Smooth muscle cell of the brain vasculature (primary cell): ENCODE data around the gene BHLHA15.

Experiments used
- DNase-seq: peaks from one replicate; pipeline ENCODE4 v3.0.0-alpha.2; 2012; ENCODE audit warnings: low read depth, low spot score

The BHLHA15 gene

GRCh38 chr7:98211221-98211675 is at the start of gene BHLHA15:
Gene BHLHA15 (plus strand): TSS chr7:98211439. CDS start chr7:98212310, 871 bp downstream.
- DNase-seq: no peak

- DNase-seq: no peak
Measured at GRCh38 chr7:98162758-98163157, 48.5 kb upstream of the BHLHA15 start.

- no peak for DNase-seq
Measured at GRCh38 chr7:98163269-98163668, 48.0 kb upstream of the BHLHA15 start.

DNA sequence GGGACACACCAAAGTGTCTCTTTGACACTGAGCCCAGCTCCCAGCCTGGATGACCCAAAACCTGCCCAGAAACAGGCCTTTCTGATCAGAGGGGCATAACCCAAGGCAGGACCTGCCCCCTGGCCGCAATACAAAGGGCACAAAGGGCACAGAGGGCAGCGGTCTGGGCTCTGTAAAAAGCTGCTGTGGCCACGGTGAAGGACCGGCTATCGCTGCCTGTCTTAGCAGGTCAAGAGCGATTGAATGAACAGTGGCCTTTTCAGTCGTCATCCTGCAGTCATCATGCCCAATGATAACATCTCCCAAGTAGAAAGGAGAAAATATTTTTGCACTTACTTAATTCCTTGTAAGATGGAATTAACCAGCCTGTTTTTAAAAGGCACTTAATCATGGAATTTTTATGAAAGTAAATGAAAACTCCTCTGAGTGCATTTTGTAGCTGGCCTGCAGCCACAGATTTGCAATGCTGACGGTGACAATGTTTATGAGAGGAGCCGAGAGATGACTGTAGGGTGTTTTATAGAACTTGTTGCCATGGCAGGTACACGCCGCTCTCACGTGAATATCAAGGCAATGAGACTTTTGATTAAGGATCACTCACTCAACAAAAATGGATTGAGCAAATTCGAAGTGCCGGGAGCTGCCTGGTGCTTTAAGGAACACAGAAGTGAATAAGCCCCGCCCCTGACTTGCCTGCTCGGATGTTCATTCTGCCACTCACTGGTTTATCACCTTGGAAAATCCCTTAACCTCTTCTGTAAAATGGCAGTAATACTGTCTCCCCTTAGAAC is 47.3 kb upstream of the BHLHA15 start:
- no peak for DNase-seq

DNA sequence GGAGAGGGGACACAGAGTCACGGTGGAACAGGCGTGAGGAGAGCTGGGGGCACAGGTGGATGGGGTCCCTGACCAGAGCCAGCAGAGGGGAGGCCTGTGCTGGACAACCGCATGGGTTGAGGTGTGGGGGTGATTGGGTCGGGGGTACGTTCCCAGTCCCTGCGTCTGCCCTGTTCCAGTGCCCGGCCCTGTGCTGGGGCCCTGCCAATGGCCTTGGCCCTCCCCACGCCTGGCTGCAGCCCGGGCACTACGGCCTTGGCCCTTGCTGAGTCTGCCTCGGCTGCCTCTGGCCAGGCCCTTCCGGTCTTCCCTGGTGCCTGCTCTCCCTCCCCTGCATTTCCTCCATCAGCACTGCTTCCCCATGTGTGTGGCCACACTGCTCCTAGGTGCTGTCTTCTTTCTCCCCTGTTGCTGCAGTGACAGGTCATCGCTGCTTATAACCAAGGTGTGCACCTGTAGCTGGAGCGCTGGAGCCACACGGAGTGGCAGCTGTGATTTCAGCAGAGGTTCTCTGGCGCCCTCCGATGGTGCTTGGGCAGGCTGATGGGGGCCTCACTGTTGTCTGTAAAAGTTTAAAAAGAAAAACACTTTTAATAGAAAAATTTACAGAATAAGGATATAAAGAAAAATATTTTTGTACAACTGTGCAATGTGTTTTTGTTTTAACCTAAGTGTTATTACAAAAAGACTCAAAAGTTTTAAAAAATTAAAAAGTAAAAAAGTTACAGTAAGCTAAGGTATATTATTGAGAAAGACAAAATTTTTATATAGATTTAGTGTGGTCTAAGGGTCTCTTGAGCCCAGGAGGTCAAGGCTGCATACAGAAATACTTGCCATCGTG is 45.2 kb upstream of the BHLHA15 start:
- no peak for DNase-seq

DNA sequence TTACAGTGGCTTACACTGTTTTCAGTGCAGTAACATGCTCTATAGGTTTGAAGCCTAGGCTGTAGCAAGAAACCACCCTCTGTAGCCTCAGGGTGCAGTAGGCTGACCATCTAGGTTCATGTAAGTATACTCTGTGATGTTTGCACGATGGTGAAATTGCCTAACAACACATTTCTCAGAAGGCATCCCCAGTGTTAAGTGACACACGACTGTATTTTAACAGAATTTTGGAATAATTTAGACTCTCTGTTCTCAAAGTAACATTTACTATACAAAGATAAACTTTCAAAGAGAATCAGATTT is 44.6 kb upstream of the BHLHA15 start:
- DNase-seq: no peak

- DNase-seq: no peak
Measured at GRCh38 chr7:98167653-98168052, 43.6 kb upstream of the BHLHA15 start.

GRCh38 chr7:98168181-98168903 is 42.9 kb upstream of the BHLHA15 start:
- peak; percentile 36 for DNase-seq

DNA sequence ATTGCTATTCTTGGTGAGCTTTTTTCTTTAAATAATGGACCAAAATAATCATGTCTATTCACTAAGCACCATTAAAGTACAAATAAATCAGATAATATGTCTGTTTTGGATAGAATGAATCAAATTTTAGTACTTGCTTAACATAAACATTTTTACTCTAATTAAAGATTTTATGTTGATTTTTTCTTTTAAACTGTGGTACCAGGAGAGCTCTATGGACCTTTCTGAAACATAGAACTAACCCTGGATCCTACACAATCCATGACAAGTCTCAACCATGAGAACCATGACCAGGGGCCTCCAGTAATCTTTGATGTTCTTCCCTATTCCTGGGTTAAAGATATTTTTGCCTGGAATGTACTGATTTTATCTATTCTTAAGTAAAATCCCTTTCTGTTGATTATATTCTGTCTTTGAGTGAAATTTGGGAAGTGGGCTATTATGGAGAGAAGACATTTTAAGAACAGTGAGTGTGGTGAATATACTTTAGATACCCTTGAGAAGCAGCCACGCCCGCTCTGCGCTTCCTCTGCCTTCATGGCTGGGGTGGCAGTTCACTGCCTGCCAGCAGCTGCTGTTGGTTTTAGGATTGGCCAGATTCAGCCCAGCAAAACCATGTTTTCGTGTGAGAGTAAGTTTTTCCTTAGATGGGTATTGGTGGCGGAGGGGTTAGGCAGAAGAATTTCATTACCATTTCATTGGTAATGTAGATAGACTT is 42.2 kb upstream of the BHLHA15 start:
- no peak for DNase-seq

GRCh38 chr7:98170966-98171365 is 40.3 kb upstream of the BHLHA15 start:
- no peak for DNase-seq

GRCh38 chr7:98171449-98171848 is 39.8 kb upstream of the BHLHA15 start:
- DNase-seq: no peak

DNA sequence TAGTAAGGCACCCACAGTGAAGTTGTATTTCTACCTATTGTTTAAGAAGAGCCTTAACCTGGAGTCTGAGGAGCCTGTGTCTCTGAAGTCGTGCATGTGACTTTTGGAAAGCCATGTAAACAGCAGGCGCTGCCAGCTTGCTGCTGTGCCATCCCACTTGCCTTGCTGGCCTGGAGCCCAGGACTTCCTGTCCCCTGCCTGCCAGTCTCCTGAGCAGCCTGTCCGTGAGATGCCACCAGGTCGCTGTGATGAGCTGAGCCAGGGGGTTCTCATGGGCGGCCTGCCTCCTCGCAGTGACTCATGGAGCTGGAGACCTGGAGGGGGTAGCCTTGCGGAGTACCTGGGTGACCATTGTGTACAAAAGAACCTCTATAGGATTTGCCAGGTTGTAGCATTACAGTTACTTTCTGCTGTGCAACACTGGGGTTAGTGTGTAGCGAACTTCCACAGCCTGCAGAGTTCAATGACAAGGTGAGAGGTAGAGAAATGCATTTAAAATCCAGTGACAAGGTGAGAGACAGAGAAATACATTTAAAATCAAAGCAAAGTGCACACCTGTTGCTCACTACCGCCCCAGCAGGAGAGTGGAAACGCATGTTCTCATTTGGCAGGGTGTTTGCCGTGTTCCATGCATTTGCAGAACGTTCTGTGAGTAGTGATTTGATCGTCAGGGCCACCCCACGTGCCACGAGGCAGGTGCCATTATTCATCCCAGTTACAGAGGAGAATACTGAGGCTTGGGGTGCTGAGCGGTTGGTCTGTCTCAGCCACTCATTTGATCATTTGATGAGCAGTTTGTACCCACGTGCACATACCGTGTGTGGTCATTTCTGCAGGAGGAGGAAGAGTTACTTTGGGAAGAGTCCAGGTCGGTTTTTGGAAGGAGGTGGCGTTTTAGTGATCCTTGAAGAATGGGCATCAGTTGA is 36.6 kb upstream of the BHLHA15 start:
- no peak for DNase-seq

- DNase-seq: no peak
Measured at GRCh38 chr7:98175260-98175940, 35.8 kb upstream of the BHLHA15 start.

GRCh38 chr7:98177553-98177952 is 33.7 kb upstream of the BHLHA15 start:
- DNase-seq: no peak

DNA sequence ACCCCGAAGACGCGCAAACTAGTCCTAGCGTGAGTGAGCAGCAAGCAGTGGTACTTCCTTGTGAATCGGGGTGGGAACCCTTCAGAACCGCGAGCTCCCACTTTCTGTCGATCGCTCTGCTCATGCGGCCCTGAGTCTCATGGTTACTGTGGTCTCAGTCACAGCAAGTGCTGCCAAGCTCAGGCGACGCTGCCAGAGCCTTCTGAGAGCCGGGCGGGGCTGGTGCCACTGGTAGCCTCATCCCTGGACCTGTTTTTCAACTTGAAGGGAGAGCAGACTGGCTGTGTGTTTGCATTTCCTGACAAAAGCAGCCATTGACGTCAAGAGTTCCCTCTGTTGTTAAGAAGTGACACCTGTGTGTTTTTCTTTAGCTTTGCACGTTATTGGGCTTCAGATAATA is 32.9 kb upstream of the BHLHA15 start:
- no peak for DNase-seq

GRCh38 chr7:98178762-98179490 is 32.3 kb upstream of the BHLHA15 start:
- no peak for DNase-seq

- DNase-seq: no peak
Measured at GRCh38 chr7:98180751-98181150, 30.5 kb upstream of the BHLHA15 start.

- DNase-seq: no peak
Measured at GRCh38 chr7:98185101-98185500, 26.1 kb upstream of the BHLHA15 start.

GRCh38 chr7:98186452-98187137 is 24.6 kb upstream of the BHLHA15 start:
- DNase-seq: no peak
